Astrocyte of the spinal cord (primary cell): ENCODE results near the gene LRRC2.

ENCODE experiments used
- DNase-seq: peaks from one replicate; pipeline ENCODE4 v3.0.0; 2011; ENCODE audit warnings: low read depth, low spot score
- H3K4me3 ChIP-seq: 2 replicates; pipeline ENCODE4 v1.5.1; 2011; ENCODE audit warnings: low read depth, mild to moderate bottlenecking, low read length, moderate library complexity
- CTCF ChIP-seq: IDR thresholded peaks from 2 replicates; pipeline ENCODE4 v1.5.1; 2012; ENCODE audit warnings: low read depth, mild to moderate bottlenecking, low read length, inconsistent platforms
- in situ Hi-C: cut with HindIII; loops from 2 replicates; pipeline ENCODE4 v1.10.0; 2017; ENCODE audit warnings: low sequenced_read_pairs

Gene LRRC2

GRCh38 chr3:46478341-46478740 is 87.8 kb downstream of the LRRC2 start:
- DNase-seq: no peak
- in situ Hi-C loops: no loop called here
- H3K4me3 ChIP-seq: no peak overlapping the region
- TF ChIP-seq CTCF: no peak

GRCh38 chr3:46477756-46478155 is 88.3 kb downstream of the LRRC2 start:
- DNase-seq: no peak
- in situ Hi-C loops: no loop called here
- no peak for TF ChIP-seq CTCF
- no peak overlapping the region for H3K4me3 ChIP-seq

GRCh38 chr3:46477145-46477544 is 89.0 kb downstream of the LRRC2 start:
- no peak overlapping the region for H3K4me3 ChIP-seq
- no peak for TF ChIP-seq CTCF
- no peak for DNase-seq
- in situ Hi-C loops: no loop called here

GRCh38 chr3:46472736-46473135 is 93.4 kb downstream of the LRRC2 start:
- no peak for TF ChIP-seq CTCF
- in situ Hi-C loops: no loop called here
- no peak overlapping the region for H3K4me3 ChIP-seq
- DNase-seq: no peak

- H3K4me3 ChIP-seq: no peak overlapping the region
- no peak for DNase-seq
- in situ Hi-C loops: no loop called here
- TF ChIP-seq CTCF: no peak
Observed at GRCh38 chr3:46471371-46471914, 94.7 kb downstream of the LRRC2 start.

- H3K4me3 ChIP-seq: no peak overlapping the region
- no peak for DNase-seq
- TF ChIP-seq CTCF: no peak
- in situ Hi-C loops: no loop called here
Observed at GRCh38 chr3:46470831-46471230, 95.3 kb downstream of the LRRC2 start.
